GM10248 (cell line): ENCODE results near the gene HHIPL1.

Experiments used
- CTCF ChIA-PET: fragments of 300-600 bp; sonication (Branson Sonifier 250); formaldehyde crosslinking; extraction: SDS; loops from one replicate; lab custom pipeline; 2021; ENCODE audit warnings: antibody characterized with exemption; lab: Yijun Ruan, JAX
- POLR2A ChIA-PET: fragments of 350-650 bp; sonication (Branson Sonifier 250); formaldehyde crosslinking; extraction: SDS; loops from one replicate; lab custom pipeline; 2020; ENCODE audit warnings: antibody characterized with exemption; lab: Yijun Ruan, JAX
- DNase-seq: peaks from one replicate; pipeline ENCODE4 v3.0.0; 2012; ENCODE audit errors: extremely low spot score
- TF ChIP-seq, protein P1 (sequence below): IDR thresholded peaks from 2 replicates; pipeline ENCODE4 v1.5.1; 2012; ENCODE audit warnings: mild to moderate bottlenecking, low read depth; ENCODE audit errors: extremely low read depth, missing control alignments, control extremely low read depth

HHIPL1 gene

DNA sequence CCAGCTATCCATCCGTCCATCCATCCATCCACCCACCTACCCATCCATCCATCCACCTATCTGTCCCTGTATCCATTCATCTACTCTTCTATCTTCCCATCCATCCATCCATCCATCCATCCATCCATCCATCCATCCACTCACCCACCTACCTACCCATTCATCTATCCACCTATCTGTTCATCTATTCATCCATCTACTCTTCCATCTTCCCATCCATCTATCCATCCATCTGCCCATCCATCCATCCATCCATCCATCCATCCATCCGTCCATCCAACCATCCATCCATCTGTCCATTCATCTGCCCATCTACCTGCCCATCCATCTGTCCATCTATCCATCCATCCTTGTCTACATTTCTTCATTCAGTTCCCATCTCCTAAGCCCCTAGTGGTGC is 17.8 kb upstream of the HHIPL1 start:
- TF ChIP-seq, protein P1, sequence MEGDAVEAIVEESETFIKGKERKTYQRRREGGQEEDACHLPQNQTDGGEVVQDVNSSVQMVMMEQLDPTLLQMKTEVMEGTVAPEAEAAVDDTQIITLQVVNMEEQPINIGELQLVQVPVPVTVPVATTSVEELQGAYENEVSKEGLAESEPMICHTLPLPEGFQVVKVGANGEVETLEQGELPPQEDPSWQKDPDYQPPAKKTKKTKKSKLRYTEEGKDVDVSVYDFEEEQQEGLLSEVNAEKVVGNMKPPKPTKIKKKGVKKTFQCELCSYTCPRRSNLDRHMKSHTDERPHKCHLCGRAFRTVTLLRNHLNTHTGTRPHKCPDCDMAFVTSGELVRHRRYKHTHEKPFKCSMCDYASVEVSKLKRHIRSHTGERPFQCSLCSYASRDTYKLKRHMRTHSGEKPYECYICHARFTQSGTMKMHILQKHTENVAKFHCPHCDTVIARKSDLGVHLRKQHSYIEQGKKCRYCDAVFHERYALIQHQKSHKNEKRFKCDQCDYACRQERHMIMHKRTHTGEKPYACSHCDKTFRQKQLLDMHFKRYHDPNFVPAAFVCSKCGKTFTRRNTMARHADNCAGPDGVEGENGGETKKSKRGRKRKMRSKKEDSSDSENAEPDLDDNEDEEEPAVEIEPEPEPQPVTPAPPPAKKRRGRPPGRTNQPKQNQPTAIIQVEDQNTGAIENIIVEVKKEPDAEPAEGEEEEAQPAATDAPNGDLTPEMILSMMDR = no peak
- CTCF ChIA-PET = interaction anchor here (1.3 to 1.7 kb wide), 2 partner anchors 96 to 110 kb away, joined by 3 to 5 read pairs; no protein-coding TSS in a partner anchor
- DNase-seq = no peak
- POLR2A ChIA-PET = no interaction called here

DNA sequence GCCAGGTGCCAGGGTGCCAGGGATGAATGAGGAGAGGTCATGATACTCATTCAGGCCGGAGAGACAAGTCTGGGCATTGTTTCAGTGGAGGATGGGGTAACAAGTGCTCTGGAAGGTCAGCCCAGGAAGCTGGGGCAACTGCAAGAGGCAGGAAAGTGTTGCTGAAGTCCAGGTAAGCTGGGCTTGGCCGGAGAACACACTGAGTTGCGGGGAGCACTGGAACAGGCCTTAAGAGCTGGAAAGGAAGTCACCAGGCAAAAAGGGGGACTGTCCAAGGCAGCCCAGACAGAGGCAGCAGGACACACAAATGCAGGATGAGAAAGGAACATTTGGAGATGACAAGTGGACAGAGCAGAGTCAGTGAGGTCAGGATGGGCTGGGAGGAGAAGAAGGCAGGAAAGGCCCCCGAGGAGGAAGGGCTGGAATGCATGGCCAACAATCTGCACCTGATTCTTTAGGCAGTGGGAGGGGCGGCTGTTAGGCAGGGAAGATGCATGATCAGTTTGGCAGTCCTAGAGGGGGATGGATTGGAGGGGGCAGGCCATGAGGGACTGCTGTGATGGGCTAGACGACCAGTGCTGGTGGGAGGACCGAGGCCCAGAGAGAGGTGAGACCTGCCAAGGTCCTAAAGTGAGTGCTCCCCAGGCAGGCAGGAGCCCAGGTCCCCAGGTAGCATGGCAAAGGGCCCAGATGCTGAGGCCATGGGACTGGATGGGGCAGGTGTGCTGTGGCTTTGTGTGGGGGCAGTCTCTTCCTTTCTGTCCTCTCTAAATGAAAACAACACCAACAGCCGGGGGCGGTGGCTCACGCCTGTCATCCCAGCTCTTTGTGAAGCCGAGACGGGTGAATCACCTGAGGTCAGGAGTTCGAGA is 17.2 kb upstream of the HHIPL1 start:
- POLR2A ChIA-PET = no interaction called here
- CTCF ChIA-PET = interaction anchor here (0.6 to 1.7 kb wide), 26 partner anchors 9 to 271 kb away, joined by 3 to 10 read pairs (median 4); no protein-coding TSS in a partner anchor
- TF ChIP-seq, protein P1 = no peak
- DNase-seq = no peak

DNA sequence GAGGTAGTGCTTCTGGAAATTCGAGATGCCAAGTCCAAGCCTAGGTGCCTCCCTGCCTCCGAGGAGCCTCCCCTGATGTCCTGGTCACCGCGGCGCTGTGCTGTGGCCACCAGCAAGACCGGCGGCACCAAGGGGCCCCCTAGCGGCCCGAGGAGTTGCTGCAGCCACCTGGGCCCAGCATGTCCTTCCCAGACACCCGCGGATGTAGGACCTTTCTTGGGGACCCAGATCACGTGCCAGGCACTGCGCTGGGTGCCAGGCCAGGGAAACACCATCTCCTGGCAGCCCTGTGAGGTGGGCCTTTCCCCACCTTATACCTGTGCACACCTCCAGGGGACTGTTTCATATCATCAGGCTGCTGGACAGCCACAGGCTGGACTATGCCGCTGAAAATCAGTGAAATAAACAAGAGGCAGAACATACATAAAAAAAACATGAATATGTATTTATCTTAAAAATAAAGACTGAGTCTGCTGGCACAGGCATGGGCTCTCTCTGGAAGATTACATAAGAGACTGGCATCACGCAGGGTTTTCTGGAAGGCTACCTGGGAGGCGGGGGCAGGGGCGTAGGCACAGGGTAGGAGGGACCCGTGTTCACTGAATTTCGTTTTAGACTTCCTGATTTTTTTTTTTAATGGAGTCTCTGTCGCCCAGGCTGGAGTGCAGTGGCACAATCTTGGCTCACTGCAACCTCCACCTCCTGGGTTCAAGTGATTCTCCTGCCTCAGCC is 15.9 kb upstream of the HHIPL1 start:
- POLR2A ChIA-PET = no interaction called here
- TF ChIP-seq, protein P1 = peak; percentile 87
- CTCF ChIA-PET = interaction anchor here (0.6 to 1.7 kb wide), 21 partner anchors 10 to 270 kb away, joined by 3 to 10 read pairs (median 4); no protein-coding TSS in a partner anchor
- peak; percentile 85 for DNase-seq

DNA sequence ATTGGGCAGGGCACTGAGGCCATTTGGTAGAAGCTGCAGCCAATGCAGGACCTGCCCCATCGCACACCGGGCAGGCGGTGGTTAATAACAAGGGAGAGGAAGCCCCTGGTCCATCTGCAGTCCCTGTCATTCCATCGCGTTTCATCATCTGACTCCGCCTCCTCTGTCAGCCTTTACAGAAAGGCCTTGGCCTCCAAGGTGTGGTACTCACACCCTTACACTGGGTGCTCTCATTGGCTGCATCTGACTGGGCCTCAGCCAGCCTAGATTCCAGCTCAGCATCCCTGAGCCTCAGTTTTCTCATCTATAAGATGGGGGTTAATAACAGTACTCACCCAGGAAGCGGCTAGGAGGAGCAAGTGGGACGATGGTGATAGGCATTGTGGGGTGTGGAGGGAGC is 14.7 kb upstream of the HHIPL1 start:
- ChIA-PET POLR2A (no interaction called here), CTCF (interaction anchor here (1.0 to 1.3 kb wide), 3 partner anchors 24 to 113 kb away, joined by 3 read pairs; no protein-coding TSS in a partner anchor)
- TF ChIP-seq, protein P1 = no peak
- no peak for DNase-seq

DNA sequence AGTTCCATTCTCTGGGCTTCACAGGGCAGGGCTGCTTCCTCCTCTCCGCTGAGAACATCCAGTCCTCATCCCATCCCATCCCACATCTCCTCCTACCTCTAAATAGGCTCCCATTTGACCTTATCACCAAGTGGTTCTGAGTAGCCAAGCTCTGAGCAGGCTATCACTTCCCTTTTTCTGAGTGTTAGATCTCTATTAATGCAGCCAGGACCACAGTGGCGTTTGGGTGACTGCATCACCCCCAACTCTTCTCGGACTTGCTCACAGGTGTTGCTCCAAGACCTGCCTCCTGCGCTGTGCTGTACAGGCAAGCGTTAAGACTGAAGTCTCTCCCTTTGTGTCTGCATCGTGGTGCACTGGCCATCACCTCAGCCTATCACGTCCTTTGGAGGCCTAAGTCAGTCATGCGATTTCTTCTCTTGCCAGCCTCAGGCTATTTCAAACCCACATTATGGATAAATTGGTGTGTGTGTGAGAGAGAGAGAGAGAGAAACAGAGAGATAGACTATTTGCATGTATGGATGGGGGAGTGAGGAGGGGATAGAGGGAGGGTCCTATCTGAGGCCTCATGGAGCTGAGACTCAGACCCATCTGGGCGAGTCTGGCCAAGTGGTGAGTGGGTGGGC is 12.4 kb upstream of the HHIPL1 start:
- DNase-seq = no peak
- TF ChIP-seq, protein P1 = no peak
- ChIA-PET CTCF (interaction anchor here (1.3 to 2.1 kb wide), 2 partner anchors 14 to 113 kb away, joined by 3 to 6 read pairs; no protein-coding TSS in a partner anchor), POLR2A (no interaction called here)

DNA sequence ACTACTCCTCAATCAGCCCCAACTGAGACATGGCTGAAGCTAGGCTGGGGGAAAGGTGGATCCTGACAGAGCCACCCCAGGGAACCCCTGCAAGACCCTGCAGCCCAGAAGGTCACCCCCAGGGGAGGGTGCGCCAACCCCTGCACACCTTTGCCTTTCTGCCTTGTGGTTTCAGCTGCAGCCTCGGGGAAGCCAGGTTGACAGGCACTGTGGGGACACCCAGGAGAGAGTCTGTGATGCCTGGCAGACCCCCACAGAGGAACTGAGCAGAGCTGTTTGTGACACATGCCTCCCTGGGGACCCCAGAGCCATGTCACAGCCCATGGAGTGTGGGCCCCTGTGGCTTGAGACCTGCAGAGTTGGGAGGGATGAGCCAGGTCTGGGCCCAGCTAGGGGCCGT is 11.8 kb upstream of the HHIPL1 start:
- TF ChIP-seq, protein P1 = no peak
- ChIA-PET CTCF (interaction anchor here (1.3 to 2.1 kb wide), 2 partner anchors 14 to 114 kb away, joined by 3 to 6 read pairs; no protein-coding TSS in a partner anchor), POLR2A (no interaction called here)
- no peak for DNase-seq
